Fibroblast of skin of back (primary cell): ENCODE results near the gene RDX. TPM values are rescaled to one million over a fixed set of nuclear protein-coding genes. Genes with fewer than 3 reads are reported as not detected.
"Not testable (repeated sequence)": the region's sequence is repeated elsewhere in the genome, so short reads cannot be mapped to it uniquely, and the experiment has no call there.

ENCODE experiments used
- DNase-seq: peaks from one replicate; pipeline ENCODE4 v3.0.0-alpha.2; 2013
- polyA plus RNA-seq, 2 experiments: library from polyadenylated mRNA; unstranded; fragments of 120-200 nt; gene quantifications; one replicate each; pipeline ENCODE4 v1.2.1, GENCODE V29; 2013; ENCODE audit not compliant: insufficient read length in 2 of 2

Gene RDX
- polyA plus RNA-seq (2013, experiment 1 of 2; ENCODE audit: insufficient read length): 57.6 TPM
- polyA plus RNA-seq (2013, experiment 2 of 2; ENCODE audit: insufficient read length): 70.5 TPM

GRCh38 chr11:110296226-110297075 lies at the start of gene RDX:
RDX (minus strand) TSS chr11:110296614; CDS start chr11:110279692, 16,922 bp downstream.
- peak; percentile 87 for DNase-seq

DNA sequence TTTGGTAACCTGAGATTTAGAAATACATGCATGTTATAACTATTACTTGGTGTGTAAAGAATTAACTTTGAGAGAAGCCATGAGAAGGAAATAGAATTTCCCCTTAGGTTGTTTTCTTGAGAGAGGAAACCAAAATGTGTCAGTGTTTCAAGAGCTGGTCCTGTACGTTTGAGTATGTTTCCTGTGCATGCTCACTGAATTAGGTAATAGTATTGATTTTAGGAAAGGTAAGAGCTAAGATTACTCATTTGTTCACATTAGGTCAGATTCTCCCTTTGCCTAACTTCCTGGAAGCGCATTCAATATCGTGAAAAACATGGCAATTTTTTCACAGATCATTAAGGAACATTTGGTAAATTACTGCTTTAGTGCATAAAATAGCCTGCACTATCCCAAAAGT lies 49.3 kb upstream of the RDX start:
- DNase-seq: no peak

DNA sequence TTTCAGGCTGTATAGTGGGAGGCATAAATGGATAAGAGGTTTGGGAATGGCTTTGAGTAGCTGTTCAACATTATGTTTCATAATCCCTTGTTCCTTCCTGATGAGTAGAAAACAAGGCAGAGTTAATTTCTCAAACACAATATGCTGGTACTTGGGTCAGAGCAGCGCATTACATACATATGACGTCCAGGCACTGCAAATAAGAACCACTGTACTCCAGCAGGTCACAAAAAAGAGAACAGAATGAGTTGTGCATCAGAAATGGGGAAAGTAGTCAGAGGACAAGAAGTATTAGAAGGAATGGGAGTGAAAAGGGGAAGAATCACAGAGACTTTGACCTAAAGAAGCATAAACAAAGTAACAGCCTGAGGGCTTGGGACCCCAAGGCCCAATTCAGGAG lies 44.0 kb upstream of the RDX start:
- no peak for DNase-seq

- DNase-seq: no peak
These were observed 43.2 kb upstream of the RDX start for GRCh38 chr11:110339456-110340250.

- DNase-seq: no peak
These were observed 42.3 kb upstream of the RDX start for GRCh38 chr11:110338684-110339083.

GRCh38 chr11:110337570-110338193 lies 41.3 kb upstream of the RDX start:
- DNase-seq: peak; percentile 45

GRCh38 chr11:110336054-110336453 lies 39.6 kb upstream of the RDX start:
- DNase-seq: no peak

- no peak for DNase-seq
These were observed 38.9 kb upstream of the RDX start for GRCh38 chr11:110335358-110335757.

- no peak for DNase-seq
These were observed 35.2 kb upstream of the RDX start for GRCh38 chr11:110331626-110332025.

GRCh38 chr11:110329445-110329844 lies 33.0 kb upstream of the RDX start:
- DNase-seq: no peak

DNA sequence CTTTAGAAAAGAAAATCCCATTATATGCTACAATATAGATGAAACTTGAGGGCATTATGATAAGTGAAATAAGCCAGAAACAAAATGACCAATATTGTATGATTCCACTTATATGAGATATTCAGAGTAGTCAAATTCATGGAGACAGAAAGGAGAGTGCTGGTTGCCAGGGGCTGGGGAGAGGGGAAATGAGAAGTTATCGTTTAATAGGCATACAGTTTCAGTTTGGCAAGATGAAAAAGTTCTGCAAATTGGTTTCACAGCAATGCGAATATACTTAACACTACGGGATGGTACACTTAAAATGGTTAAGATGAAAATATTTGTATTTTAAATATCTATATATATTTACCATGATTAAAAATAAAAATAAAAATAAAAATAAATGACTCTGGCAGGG lies 31.1 kb upstream of the RDX start:
- DNase-seq: no peak

DNA sequence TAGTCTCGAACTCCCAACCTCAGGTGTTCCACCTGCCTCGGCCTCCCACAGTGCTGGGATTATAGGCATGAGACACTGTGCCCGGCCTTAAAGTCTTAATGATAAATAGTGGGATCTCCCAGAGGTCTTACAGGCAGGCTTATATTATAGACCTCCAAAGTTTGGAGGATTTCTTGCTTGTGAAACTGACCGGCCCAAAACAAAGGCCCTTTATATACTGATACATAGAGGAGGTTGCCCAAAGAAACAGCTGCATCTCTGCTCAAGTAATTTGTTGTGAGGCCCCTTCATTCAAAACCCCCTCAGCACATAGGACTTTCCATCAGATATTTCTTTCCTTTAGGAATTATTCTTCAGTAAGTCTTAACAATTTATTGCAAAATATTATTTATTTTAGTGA lies 27.4 kb upstream of the RDX start:
- no peak for DNase-seq

- DNase-seq: no peak
These were observed 23.1 kb upstream of the RDX start for GRCh38 chr11:110319501-110319900.

- DNase-seq: no peak
These were observed 22.4 kb upstream of the RDX start for GRCh38 chr11:110318638-110319404.

GRCh38 chr11:110317516-110317932 lies 21.1 kb upstream of the RDX start:
- no peak for DNase-seq

GRCh38 chr11:110314366-110315095 lies 18.1 kb upstream of the RDX start:
- no peak for DNase-seq

DNA sequence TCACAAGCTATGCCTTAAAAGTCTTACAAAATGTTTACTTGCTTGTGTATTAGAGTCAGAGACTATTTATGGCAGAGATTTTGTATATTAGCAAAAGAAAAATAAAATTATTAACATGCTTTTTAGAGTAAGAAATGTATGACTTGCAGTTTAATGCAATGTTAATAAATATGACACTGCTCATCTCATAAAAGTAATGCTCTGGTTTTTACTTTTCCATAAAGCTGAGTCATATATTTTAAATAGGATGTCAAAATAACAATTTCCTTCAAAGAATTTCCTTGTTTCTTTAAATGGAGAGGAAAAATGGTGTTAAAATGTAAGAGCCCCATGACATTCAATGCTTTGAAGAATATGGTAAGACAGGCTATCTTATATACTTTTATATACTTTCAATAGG lies 16.3 kb upstream of the RDX start:
- no peak for DNase-seq

GRCh38 chr11:110311783-110312579 lies 15.6 kb upstream of the RDX start:
- DNase-seq: peak; percentile 55

GRCh38 chr11:110308071-110308470 lies 11.7 kb upstream of the RDX start:
- no peak for DNase-seq

DNA sequence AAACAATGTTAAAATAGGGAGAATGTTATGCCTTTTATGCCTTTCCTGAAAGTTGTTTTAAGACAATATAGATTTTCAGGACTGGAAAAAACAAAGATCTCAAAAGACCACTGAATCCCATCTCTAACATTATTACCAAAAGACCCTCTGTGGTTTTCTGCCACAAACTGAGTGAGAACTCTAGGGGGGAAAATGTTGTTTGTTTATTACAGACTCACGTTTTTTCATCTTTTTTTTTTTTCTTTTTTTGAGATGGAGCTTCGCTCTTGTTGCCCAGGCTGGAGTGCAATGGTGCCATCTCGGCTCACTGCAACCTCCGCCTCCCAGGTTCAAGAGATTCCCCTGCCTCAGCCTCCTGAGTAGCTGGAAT lies 9.6 kb upstream of the RDX start:
- not testable (repeated sequence) for DNase-seq
